Measurements from ENCODE around the gene FAM120AOS.
"Not testable (repeated sequence)": the region's sequence is repeated elsewhere in the genome, so short reads cannot be mapped to it uniquely, and the experiment has no call there.

The FAM120AOS gene

DNA sequence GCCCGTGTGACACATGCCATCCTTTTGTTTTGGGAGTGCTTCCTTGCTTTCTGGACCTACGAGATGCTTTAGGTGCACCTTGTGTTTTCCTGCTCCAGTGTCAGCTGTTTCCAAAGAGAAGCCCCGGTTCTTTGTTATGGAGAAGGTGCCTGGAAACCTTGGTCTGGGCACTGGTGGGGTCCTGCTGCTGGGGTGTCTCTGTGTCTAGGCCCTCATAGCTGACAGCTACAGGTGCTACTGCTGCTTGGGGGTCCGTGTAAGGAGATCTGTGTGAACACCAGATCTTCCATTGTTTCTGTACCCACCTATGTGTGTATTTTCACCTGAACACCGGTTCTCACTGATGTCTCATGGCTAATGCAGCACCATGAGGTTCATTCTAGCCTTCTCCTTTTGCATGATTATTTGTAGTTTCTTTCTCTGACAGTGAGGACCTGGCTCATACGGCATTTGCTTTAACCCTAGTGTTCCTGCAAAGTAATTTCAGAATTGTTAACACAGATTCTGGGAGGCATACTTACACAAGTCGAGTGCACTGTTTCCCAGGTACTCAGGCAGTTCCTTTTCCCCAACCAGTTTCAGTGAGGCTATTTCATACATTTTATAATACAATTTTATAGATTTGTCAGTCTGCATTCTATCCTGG lies 13.2 kb upstream of the FAM120AOS start:
- no peak for DNase-seq

DNA sequence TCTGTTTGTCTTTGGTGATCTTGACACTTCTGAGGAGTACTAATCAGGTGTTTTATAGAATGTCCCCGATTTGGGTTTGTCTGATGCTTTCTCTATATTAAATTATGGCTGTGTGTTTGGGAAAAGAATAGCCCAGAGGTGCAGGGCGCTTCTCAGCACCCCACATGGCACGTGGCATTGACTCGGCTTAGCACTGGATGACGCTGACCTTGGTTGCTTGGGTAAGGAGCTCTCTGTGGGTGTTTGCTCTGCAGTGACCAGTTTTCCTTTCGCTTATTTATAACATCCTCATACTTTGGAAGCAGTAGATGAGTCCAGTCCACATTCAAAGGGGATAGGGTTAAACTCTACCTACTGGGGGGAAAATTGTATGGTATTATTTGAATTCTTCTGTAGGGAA lies 12.5 kb upstream of the FAM120AOS start:
- DNase-seq: peak; percentile 70

DNA sequence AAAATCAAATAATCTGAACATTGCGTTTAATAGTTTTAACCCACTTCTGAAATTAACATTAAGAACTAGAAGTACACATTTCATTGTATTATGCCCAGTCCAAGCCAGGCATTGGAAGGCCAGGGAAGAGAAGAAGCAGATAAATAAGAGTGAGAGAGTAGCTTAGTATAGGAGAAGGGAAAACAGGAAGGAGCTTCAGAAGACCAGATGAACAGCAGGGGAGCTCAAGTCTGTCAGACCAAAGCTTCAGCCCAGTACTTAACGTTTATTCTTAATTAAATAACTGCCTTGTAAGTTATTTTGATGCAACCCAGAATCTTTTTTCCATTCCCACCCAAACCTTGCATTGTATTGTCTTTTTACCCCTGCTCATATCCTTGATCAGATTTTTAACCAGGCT lies 11.5 kb upstream of the FAM120AOS start:
- peak; percentile 14 for DNase-seq

DNA sequence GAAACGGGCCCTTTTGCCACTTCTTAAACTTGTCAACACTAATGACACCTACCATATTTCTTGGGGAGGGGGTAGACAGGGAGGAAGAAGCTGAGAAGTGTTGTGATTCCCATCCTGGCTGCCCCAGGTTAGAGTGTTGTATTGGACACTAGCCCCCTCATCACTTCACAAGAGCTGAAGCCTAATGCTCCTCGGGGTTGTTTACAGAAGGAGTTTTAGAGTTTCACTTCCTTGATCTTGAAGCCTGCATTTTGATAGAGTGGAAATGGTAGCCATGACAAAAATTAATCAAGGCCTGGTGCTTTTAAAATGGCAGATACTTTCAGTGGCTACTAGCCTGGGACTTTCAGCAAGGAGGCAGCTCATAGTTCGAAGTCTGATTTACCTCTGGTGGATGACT lies 11.0 kb upstream of the FAM120AOS start:
- peak; percentile 62 for DNase-seq

DNA sequence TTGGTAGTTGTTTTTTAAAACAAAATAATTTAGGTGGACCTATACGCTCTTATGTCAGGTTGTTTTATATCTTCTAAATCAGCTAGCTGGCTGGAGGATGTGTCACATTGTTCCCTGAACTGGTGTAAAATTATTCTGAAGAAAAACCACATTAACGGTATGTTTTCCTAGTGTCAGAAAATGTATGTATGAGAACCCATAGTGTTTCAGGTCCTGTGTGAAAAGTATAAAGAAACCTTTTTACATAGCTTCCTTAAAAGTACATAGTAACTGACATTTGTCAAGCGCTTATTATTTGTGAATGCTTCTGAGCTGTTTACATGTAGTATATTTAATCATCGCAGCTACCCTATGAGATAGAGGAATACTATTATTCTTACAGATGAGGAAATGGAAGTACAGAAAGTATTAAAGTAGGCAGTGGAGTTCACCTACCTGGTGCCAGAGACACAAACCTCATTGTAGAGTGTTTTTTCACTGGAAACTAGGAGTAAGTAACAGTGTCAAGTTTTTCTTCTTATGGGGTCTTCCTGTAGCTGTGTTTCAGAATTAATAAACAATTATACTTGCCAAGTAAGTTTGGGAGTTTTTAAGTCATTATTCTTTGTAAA lies 10.4 kb upstream of the FAM120AOS start:
- no peak for DNase-seq

DNA sequence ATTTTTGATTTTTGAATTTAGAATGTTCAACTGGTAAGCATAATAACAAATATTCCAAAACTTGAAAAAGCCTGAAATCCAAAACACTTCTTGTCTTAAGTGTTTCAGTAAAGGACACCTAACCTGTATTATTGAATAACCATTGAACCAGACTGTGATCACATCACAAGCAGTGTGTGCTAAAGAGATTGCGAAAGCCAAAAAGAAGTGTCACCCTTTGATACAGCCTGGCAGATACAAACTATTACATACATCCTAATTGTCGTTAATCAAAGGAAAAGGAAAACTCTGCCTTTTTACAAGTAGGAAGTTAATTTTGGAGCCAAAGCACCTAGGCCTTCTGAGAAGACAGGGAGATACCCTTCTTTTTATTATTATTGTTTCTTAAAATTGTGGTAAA lies 8.4 kb upstream of the FAM120AOS start:
- DNase-seq: peak; percentile 59

DNA sequence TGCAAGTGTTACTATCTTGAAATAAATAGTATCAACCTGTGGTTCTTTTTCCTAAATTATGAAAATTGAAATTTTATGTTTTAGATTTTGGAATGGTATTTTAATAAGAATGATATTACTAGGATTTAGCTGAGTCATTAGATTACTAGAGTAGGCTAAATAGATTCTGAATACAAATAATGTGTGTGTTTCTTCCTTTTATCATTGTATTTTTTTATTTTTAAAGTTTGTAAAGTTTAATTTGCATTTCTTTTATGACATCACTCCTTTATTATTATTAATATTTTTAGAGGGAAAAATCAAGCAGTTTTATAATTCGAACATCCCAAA lies 8.0 kb upstream of the FAM120AOS start:
- no peak for DNase-seq

DNA sequence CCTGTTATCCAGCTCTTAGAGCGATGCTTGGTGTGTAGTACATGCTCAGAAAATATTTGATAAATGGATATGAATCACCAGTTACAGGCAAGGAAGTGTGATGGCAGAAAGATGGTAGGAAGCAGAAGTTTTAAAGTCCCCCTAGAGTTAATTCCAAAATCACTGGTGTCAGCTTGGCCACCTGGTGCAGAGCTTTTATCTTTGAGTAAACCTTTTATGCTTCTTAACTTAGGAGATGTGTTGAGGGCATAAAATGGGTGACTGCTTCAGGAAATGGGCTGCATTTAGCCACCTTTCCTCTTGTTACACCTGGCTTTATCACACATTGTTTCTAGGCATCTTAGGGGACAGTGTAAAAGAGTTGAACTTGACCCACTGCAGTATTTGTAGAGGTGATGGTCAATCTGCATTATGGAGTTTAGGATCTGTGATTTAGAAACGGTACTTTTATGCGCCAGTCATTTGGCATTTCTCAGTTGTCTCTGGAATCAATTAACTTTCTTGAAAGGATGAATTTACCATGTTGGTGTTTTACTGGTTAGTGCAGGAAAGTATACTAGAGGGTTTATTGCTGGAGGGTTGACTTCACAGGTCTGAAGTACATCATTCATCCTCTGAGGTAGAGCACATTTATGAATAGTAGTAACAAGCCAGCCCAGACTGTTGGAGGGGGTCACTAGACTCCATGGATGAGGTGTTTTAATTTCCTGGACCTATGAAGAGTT lies 7.5 kb upstream of the FAM120AOS start:
- DNase-seq: no peak

DNA sequence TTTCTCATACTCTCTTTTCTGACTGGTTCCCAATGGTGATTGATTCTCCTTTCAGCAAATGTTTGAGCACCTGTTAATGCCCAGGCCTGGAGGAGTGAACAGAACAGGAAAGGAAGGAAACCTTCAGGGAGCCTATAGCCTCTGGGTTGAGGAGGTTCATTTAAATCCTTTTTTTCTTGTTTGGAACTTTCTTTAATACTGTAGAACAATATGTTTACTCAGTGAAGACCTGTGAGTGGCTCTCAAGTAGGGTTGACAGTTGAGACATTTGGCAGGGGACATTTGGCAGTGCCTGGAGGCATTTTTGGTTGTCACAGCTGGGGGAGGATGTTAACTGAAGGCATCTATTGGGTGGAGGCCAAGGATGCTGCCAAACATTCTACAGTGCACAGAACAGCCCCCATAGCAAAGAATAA lies 6.1 kb upstream of the FAM120AOS start:
- DNase-seq: no peak

DNA sequence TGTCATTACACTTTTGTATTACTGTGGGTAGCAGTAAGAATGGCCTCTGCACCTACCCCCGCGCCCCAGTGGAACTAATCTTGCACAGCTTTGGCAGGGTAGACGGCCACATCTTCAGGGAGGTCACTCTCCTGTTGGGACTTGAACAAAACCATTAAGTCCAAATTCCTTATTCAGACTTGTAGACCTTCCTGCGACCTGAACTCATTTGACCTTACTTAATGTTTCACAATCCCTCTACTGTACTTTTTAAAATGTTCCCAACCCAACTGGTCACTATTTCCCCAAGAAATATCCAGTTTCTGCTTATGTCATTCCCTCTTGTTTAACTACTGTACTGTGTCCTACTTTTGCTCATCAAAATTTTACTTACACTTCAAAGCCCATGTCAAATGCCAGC lies 5.3 kb upstream of the FAM120AOS start:
- peak; percentile 56 for DNase-seq

DNA sequence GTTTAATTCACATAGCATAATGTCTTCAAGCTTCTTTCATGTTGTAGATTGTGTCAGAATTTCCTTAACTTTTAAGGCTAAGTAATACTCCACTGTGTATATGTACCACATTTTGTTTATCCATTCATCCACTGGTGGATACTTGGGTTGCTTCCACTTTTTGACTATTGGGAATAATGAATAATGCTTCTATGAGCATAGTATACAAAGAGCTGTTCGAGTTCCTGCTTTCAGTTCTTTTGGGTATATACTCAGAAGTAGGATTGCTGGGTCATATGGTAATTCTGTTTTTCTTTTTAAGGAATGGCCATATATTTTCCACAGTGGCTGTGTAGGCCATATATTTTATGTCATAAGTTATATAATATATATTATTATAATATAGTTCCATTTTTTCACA lies 3.6 kb upstream of the FAM120AOS start:
- peak; percentile 50 for DNase-seq

DNA sequence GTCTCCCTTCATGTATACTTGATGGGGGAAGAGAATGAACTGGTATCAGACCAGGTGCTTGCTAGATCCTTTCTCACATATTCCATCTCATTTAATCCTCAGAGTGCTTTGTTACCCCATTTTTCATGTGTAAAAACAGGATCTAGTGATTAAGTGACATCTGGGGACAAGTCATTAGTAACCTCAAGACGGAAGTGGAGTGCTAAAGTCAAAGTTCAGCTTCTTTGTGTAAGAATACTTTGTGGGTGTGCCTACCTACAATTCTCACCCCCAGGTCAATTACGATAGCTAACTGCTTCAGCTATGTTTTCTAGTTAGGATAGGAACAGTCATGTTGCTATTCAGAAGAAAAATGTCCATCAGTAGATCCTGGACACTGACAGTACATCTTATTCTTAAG lies 3.1 kb upstream of the FAM120AOS start:
- DNase-seq: peak; percentile 83

DNA sequence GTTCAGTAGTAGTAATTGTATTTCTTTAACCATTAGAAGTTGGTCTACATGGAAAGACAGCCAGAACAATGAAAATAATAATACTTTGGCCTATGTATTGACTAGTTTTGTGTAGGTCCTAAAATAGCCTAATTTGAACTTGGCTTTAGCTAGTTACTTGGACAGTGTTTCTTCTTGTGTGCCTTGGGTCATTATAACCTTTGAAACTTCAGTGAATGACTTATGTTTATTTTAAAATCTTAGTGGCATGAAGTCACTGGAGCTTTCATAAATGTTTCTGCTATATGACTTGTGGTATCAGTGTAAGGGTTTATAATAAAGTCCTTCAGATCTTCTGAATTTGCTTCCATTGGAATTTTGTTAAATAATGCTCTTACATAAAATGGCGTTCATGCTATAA lies 2.6 kb upstream of the FAM120AOS start:
- DNase-seq: no peak

DNA sequence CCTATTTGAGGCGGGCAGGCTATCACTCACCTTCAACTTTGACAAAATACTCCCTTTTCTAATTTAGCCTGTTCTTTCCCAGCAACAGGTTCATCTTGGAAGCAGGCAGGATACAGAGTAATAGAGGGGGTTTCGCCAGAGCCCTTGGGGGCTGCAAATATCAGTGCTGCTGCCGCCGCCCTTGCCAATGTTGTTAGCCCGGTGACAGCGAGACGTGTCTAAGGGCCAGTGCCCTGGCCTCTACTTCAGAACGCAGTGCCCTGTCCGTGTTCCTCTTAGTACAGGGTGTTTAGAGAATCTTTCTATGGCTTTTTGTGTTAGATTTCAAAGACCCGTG lies 703 bp downstream of the FAM120AOS start:
- peak; percentile 48 for DNase-seq

DNA sequence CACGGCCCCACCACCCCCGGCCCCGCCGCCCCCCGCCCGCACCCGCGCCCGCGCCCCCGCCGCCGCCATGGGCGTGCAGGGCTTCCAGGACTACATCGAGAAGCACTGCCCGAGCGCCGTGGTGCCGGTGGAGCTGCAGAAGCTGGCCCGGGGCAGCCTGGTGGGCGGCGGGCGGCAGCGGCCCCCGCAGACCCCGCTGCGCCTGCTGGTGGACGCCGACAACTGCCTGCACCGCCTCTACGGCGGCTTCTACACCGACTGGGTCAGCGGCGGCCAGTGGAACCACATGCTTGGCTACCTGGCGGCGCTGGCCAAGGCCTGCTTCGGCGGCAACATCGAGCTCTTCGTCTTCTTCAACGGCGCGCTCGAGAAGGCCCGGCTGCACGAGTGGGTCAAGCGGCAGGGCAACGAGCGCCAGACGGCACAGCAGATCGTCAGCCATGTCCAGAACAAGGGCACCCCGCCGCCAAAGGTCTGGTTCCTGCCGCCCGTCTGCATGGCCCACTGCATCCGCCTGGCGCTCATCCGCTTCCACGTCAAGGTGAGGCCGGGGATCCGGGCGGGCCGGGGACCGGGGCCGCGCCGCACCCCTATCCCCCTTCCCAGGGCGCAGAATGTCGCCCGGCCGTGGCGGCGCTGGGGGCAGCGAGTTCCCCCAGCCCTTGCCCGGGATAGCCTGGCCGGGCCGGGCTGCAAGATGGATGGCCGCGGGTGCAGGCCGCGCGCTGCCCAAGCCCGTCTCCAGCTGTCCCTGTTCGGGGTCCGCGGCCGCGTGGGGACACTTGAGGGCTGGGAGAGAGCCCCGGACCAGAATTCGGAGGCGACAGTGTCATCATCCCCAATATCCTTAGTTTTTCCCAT lies 1.3 kb downstream of the FAM120AOS start:
- DNase-seq: peak; percentile 41

DNA sequence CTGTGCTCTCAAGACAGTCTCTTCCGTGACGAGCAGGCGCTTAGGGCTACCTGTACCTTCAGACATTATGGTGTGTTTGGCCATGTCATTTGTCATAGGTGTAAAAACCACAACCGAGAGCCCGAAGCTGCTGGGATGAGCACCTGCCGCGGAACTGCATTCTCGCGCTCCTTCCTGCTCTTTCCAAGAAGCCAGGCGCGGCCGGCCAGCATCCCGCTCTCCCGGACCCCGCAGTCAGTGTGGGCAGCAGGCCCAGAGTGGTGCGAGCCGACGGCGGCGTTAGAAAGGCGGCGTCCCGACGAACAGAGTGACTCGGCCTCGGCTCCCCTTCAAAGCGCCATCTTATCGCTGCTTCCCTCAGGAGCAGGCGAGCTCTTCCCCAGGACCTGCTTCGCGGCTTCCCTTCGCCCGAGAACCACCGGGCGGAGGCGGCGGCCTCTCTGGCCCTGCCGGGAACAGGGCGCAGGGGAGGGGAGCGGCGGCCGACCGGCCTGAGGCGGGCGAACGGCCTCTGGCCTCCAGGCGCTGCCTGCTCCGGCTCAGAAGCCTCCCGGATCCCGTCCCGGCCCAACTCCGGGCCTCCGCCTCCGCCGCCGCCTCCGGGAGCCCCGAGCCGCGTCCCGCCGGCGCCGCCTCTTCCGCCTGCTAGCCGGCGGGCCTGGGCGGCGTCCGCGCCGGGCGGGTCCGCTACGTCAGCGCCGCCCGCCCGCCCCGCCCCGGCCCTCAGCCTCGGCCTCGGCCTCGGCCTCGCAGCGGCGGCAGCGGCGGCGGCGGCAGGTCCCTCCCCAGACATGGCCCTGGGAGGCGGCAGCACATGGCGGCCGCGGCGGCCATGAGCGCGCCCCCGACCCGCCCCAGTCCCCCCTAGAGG lies 2.2 kb downstream of the FAM120AOS start, which contains the start of gene FAM120A:
Gene FAM120A, plus strand, starts transcription at position 741 of the 871 bp plus-strand sequence. CDS start 231 bp downstream, outside the sequence.
- peak; percentile 88 for DNase-seq

DNA sequence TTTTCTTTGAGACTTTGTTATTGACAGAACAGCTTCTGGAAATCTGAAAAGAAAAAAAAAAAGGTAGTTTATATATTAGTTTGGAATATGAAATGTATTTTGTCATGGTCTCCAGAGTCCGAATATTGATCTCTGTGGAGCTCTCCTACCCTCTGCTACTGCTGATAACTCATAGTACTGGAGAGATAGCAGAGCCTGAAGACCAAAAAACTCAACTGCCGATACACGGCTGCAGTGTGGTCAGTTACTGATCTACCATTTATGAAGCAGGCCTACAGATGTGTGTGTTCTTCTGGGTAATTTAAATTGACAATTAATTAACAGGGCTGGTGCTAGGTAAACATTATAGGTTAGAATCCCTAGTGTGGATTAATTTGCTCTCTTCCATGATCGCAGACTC lies 5.7 kb downstream of the FAM120AOS start:
- DNase-seq: no peak

DNA sequence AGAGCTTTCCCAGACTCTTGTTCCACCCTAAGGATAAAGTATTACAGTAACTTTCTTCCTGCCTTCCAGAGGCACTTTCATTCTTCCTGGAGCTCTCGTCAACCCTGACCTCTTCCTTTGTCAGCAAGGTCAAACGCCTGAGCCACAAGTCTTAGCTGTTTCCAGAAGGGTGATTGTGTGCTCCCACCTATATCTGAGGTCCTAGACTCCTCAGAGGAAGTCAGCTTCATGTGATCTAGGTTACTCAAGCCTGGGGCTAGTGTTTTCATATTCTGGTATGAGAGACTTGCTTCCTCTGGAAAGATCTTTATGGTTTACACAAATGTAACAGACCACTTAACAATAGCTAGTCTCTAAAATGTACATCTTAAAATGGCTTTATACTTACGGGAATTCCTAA lies 7.3 kb downstream of the FAM120AOS start:
- peak; percentile 28 for DNase-seq

DNA sequence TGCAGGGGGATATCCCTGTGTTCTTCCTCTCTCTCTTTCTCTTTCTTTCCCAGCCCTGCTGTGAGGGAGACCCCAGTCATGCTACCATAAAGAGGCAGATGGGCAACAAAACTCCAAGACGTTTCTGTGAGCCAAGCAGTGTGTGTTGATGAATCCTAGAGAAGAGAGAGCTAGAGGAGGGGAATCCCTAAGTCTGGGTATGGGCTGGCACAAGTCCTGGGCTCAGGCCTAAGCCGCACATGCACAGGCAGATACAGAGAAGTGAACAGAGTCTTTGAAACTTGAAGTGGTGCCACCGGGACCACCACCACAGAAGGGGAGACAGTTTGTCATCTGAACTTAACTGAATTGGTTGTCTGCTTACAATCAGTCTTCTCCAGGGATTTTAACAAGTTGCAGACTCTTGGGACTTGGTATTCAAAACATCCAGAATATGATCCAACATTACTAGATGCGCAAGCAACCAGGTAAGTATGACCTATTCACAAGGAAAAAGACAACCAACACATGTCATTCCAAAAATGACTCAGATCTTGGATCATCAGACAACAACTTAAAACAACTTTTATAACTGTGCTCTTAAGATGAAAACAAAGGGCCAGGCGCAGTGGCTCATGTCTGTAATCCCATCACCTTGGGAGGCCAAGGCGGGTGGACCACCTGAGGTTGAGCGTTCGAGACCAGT lies 12.3 kb downstream of the FAM120AOS start:
- DNase-seq: no peak

DNA sequence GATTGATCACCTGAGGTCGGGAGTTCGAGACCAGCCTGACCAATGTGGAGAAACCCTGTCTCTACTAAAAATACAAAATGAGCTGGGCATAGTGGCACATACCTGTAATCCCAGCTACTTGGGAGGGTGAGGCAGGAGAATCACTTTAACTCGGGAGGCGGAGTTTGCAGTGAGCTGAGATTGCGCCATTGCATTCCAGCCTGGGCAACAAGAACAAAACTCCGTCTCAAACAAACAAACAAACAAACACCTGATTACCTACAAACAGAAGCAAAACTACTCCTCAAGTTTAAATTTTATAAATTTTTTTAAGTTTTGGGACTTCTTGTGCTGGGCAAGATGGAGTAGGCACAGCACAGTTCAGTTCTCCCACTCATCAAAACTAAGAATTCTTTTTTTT lies 14.1 kb downstream of the FAM120AOS start:
- DNase-seq: not testable (repeated sequence)

DNA sequence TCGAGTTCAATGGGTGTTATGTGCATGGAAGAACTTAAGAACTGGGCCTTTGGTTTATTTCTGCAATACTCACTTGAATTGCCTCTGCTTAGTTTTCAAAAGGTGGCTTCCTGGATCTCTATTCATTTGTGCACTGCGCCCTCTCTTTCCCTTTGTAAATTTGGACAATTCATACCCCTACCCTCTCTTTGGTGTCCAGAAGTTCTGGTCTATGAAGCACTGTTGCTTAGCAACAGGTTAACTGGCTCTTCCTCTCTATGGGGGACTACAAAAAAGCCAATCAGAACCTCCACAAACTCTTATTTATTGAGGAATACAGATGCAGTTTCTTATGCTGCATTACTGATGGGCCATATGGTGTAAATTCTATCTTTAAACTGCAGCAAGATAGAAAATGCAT lies 15.4 kb downstream of the FAM120AOS start:
- DNase-seq: no peak

All from inflammatory macrophage treated with lipopolysaccharide for 4 hours (primary cell).